ENCODE measurements around the gene NR1D1. TPM values are rescaled to one million over a fixed set of nuclear protein-coding genes. Genes with fewer than 3 reads are reported as not detected.

NR1D1 gene
- total RNA-seq, 2 experiments from 2014 or later, result 4.8 to 5.8 TPM

GRCh38 chr17:40121181-40122135, 21.1 kb upstream of the NR1D1 start, which contains the start of gene MSL1:
MSL1 (plus strand) TSS chr17:40121971; CDS start chr17:40122613, 642 bp downstream.
- no peaks in the 10 kb centered on the region for H3K9me3 Mint-ChIP-seq
- H3K4me1 Mint-ChIP-seq, result peaks cover 28% of the 10 kb centered on the region
- peak; percentile 89 for DNase-seq
- no peaks in the 10 kb centered on the region for H3K27me3 Mint-ChIP-seq
- H3K4me3 Mint-ChIP-seq, result peak within 1 kb of the TSS; percentile 79
- H3K27ac Mint-ChIP-seq, result peak within 1 kb of the TSS; percentile 78
- H3K36me3 Mint-ChIP-seq, result peaks cover 24% of the 10 kb centered on the region

GRCh38 chr17:40115101-40115436, 14.7 kb upstream of the NR1D1 start:
- Mint-ChIP-seq H3K9me3 (no peaks in the 10 kb centered on the region), H3K27ac (no peak overlapping the region), H3K27me3 (no peaks in the 10 kb centered on the region), H3K4me3 (no peak overlapping the region), H3K4me1 (peaks cover 39% of the 10 kb centered on the region), H3K36me3 (no peaks in the 10 kb centered on the region)
- no peak for DNase-seq

GRCh38 chr17:40113907-40114245, 13.5 kb upstream of the NR1D1 start:
- no peak for DNase-seq
- Mint-ChIP-seq H3K4me3 (peak overlapping the region; percentile 79), H3K4me1 (peaks cover 45% of the 10 kb centered on the region), H3K27me3 (no peaks in the 10 kb centered on the region), H3K9me3 (no peaks in the 10 kb centered on the region), H3K27ac (peak overlapping the region; percentile 89), H3K36me3 (no peaks in the 10 kb centered on the region)

GRCh38 chr17:40113110-40113906, 12.9 kb upstream of the NR1D1 start:
- DNase-seq, result peak; percentile 92
- H3K27ac Mint-ChIP-seq, result peak overlapping the region; percentile 89
- H3K27me3 Mint-ChIP-seq, result no peaks in the 10 kb centered on the region
- H3K4me3 Mint-ChIP-seq, result peak overlapping the region; percentile 79
- peaks cover 48% of the 10 kb centered on the region for H3K4me1 Mint-ChIP-seq
- no peaks in the 10 kb centered on the region for H3K36me3 Mint-ChIP-seq
- no peaks in the 10 kb centered on the region for H3K9me3 Mint-ChIP-seq

GRCh38 chr17:40112718-40113109, 12.3 kb upstream of the NR1D1 start:
- Mint-ChIP-seq H3K9me3 (no peaks in the 10 kb centered on the region), H3K36me3 (no peaks in the 10 kb centered on the region), H3K27ac (peak overlapping the region; percentile 89), H3K27me3 (no peaks in the 10 kb centered on the region), H3K4me3 (no peak overlapping the region), H3K4me1 (peaks cover 54% of the 10 kb centered on the region)
- no peak for DNase-seq

- no peaks in the 10 kb centered on the region for H3K27me3 Mint-ChIP-seq
- peaks cover 59% of the 10 kb centered on the region for H3K4me1 Mint-ChIP-seq
- H3K4me3 Mint-ChIP-seq, result no peak overlapping the region
- no peaks in the 10 kb centered on the region for H3K36me3 Mint-ChIP-seq
- DNase-seq, result no peak
- H3K9me3 Mint-ChIP-seq, result no peaks in the 10 kb centered on the region
- H3K27ac Mint-ChIP-seq, result peak overlapping the region; percentile 82
Observed at GRCh38 chr17:40112191-40112711, 11.9 kb upstream of the NR1D1 start.

GRCh38 chr17:40111221-40112128, 11.1 kb upstream of the NR1D1 start:
- DNase-seq, result peak; percentile 74
- Mint-ChIP-seq H3K4me3 (peak overlapping the region; percentile 58), H3K9me3 (no peaks in the 10 kb centered on the region), H3K27me3 (no peaks in the 10 kb centered on the region), H3K36me3 (no peaks in the 10 kb centered on the region), H3K4me1 (peaks cover 66% of the 10 kb centered on the region), H3K27ac (peak overlapping the region; percentile 82)

GRCh38 chr17:40110026-40110845, 9.8 kb upstream of the NR1D1 start:
- DNase-seq, result no peak
- Mint-ChIP-seq H3K4me1 (peaks cover 77% of the 10 kb centered on the region), H3K36me3 (no peaks in the 10 kb centered on the region), H3K27ac (no peak overlapping the region), H3K27me3 (no peaks in the 10 kb centered on the region), H3K4me3 (no peak overlapping the region), H3K9me3 (no peaks in the 10 kb centered on the region)

- Mint-ChIP-seq H3K9me3 (no peaks in the 10 kb centered on the region), H3K27me3 (no peaks in the 10 kb centered on the region), H3K4me1 (peaks cover 87% of the 10 kb centered on the region), H3K36me3 (no peaks in the 10 kb centered on the region), H3K27ac (no peak overlapping the region), H3K4me3 (no peak overlapping the region)
- no peak for DNase-seq
Observed at GRCh38 chr17:40108970-40109824, 8.8 kb upstream of the NR1D1 start.

GRCh38 chr17:40107522-40108174, 7.3 kb upstream of the NR1D1 start:
- Mint-ChIP-seq H3K4me3 (peak overlapping the region; percentile 42), H3K36me3 (no peaks in the 10 kb centered on the region), H3K4me1 (peaks cover 87% of the 10 kb centered on the region), H3K27ac (peak overlapping the region; percentile 88), H3K9me3 (no peaks in the 10 kb centered on the region), H3K27me3 (no peaks in the 10 kb centered on the region)
- DNase-seq, result no peak

- Mint-ChIP-seq H3K9me3 (no peaks in the 10 kb centered on the region), H3K4me3 (no peak overlapping the region), H3K27me3 (no peaks in the 10 kb centered on the region), H3K27ac (peak overlapping the region; percentile 17), H3K36me3 (no peaks in the 10 kb centered on the region), H3K4me1 (peaks cover 81% of the 10 kb centered on the region)
- DNase-seq, result no peak
Observed at GRCh38 chr17:40106760-40107521, 6.6 kb upstream of the NR1D1 start.

All from activated naive CD8-positive, alpha-beta T cell treated with anti-CD3 and anti-CD28 coated beads for 36 hours (primary cell).